HepG2 (cell line): ENCODE measurements around the gene SH3PXD2A. TPM values are rescaled to one million over a fixed set of nuclear protein-coding genes. Genes with fewer than 3 reads are reported as not detected.

Experiments
- ATAC-seq: fragments of 200-7000 bp; cut with Tn5 transposase; 3 replicates; pipeline ENCODE4 v1.9.1; 2020; ENCODE audit warnings: mild to moderate bottlenecking, moderate library complexity
- BruUV-seq: library from RNA; stranded (reverse); fragments of 400-500 nt; replicated peaks from 2 replicates; lab custom pipeline; 2021; lab: Mats Ljungman, UMichigan
- CTCF ChIA-PET: fragments of 300-600 bp; formaldehyde crosslinking; extraction: SDS; loops from one replicate; lab custom pipeline; 2021; ENCODE audit warnings: low total read pairs, inconsistent platforms, low intra/inter-chr PET ratio; lab: Yijun Ruan, JAX
- POLR2A ChIA-PET: fragments of 350-600 bp; sonication (Branson Sonifier 250); formaldehyde crosslinking; loops from one replicate; lab custom pipeline; 2020; ENCODE audit warnings: antibody characterized with exemption, inconsistent platforms; lab: Yijun Ruan, JAX
- DNase-seq: peaks from one replicate; pipeline ENCODE4 v3.0.0-alpha.2; 2015; ENCODE audit warnings: low spot score
- FAIRE-seq: peaks from 3 replicates; lab custom pipeline; 2011; peaks lifted over from hg19 to GRCh38; lab: Jason Lieb, UNC
- H2AFZ ChIP-seq: one replicate; pipeline ENCODE4 v1.6.1; 2011; ENCODE audit warnings: low read length, inconsistent platforms
- H3K27ac ChIP-seq: fragments of 300-600 bp; 3 replicates; pipeline ENCODE4 v1.8.0; 2011; ENCODE audit warnings: mixed run types, mild to moderate bottlenecking, mixed read lengths, low read length, inconsistent platforms; ENCODE audit not compliant: insufficient read depth; ENCODE audit errors: extremely low read length
- H3K27me3 ChIP-seq, 2 experiments: fragments of 200-600 bp in 1 of 2; 2 replicates in 1 of 2; 3 replicates in 1 of 2; pipeline versions ENCODE4 v1.6.0 to v1.8.0; 2011; ENCODE audit warnings: low read length in 2 of 2, mild to moderate bottlenecking in 2 of 2, moderate library complexity in 2 of 2, inconsistent platforms in 1 of 2; ENCODE audit not compliant: insufficient read depth in 2 of 2, control insufficient read depth in 1 of 2
- H3K36me3 ChIP-seq, 2 experiments: fragments of 200-600 bp in 1 of 2; replicated peaks in 1 of 2; 2 replicates in 1 of 2; 3 replicates in 1 of 2; pipeline versions ENCODE4 v1.5.1 to v1.8.0; 2011; ENCODE audit warnings: low read length in 2 of 2, inconsistent platforms in 1 of 2; ENCODE audit not compliant: insufficient read depth in 2 of 2, control insufficient read depth in 1 of 2
- H3K4me1 ChIP-seq: 2 replicates; pipeline ENCODE4 v1.5.1; 2012; ENCODE audit warnings: low read length, inconsistent platforms; ENCODE audit not compliant: insufficient read depth
- H3K4me2 ChIP-seq: 2 replicates; pipeline ENCODE4 v1.6.0; 2011; ENCODE audit warnings: low read depth, low read length, inconsistent platforms
- H3K4me3 ChIP-seq, 3 experiments: fragments of 200-600 bp in 1 of 3; sonication (generic), shearing (Covaris generic) in 1 of 3; replicated peaks in 1 of 3; 2 replicates each; pipeline ENCODE4 v1.5.1; 2011 to 2016; ENCODE audit warnings: low read length in 3 of 3, inconsistent platforms in 2 of 3, low read depth in 2 of 3, mild to moderate bottlenecking in 2 of 3, control low read depth in 1 of 3, mixed read lengths in 1 of 3; ENCODE audit not compliant: insufficient read depth in 1 of 3
- H3K79me2 ChIP-seq: one replicate; pipeline ENCODE4 v1.6.1; 2011; ENCODE audit warnings: low read length, inconsistent platforms; ENCODE audit not compliant: insufficient read depth
- H3K9ac ChIP-seq: 2 replicates; pipeline ENCODE4 v1.6.0; 2011; ENCODE audit warnings: mild to moderate bottlenecking, low read depth, low read length, inconsistent platforms; ENCODE audit not compliant: insufficient read depth
- H3K9me3 ChIP-seq: 2 replicates; pipeline ENCODE4 v1.5.1; 2012; ENCODE audit warnings: mild to moderate bottlenecking, low read length
- H4K20me1 ChIP-seq: 2 replicates; pipeline ENCODE4 v1.6.0; 2011; ENCODE audit warnings: inconsistent platforms, mild to moderate bottlenecking, low read length, moderate library complexity; ENCODE audit not compliant: insufficient read depth
- ATAD3A ChIP-seq: sonication (generic); formaldehyde crosslinking; IDR thresholded peaks from 2 replicates; pipeline ENCODE4 v1.4.0; 2020; ENCODE audit warnings: missing genetic modification reagents
- FOXA1 ChIP-seq, 2 experiments: fragments of 450-650 bp in 1 of 2; sonication (generic) in 1 of 2; formaldehyde crosslinking in 1 of 2; IDR thresholded peaks; 2 replicates each; pipeline versions ENCODE4 v1.4.0 to v1.6.1; 2016 to 2020; ENCODE audit warnings: missing genetic modification reagents in 1 of 2
- ISL2 ChIP-seq: sonication (generic); formaldehyde crosslinking; IDR thresholded peaks from 2 replicates; pipeline ENCODE4 v1.5.0; 2020; ENCODE audit warnings: missing genetic modification reagents
- NAIF1 ChIP-seq: sonication (generic); formaldehyde crosslinking; IDR thresholded peaks from 2 replicates; pipeline ENCODE4 v1.5.0; 2020; ENCODE audit warnings: mild to moderate bottlenecking, missing genetic modification reagents, borderline replicate concordance
- SNAPC2 ChIP-seq: sonication (generic); formaldehyde crosslinking; IDR thresholded peaks from 2 replicates; pipeline ENCODE4 v1.8.1; 2022; ENCODE audit warnings: mild to moderate bottlenecking, missing genetic modification reagents
- ZNF501 ChIP-seq: sonication (generic); formaldehyde crosslinking; IDR thresholded peaks from 2 replicates; pipeline ENCODE4 v1.5.1; 2020; ENCODE audit warnings: mild to moderate bottlenecking, moderate library complexity, missing genetic modification reagents
- ZNF562 ChIP-seq: sonication (generic); formaldehyde crosslinking; IDR thresholded peaks from 2 replicates; pipeline ENCODE4 v1.8.0; 2022; ENCODE audit warnings: missing genetic modification reagents, borderline replicate concordance
- WGBS: methylation state at CpG from one replicate; pipeline ENCODE4 v1.1.6; 2017; ENCODE audit warnings: low lambda C conversion rate; 5-methylcytosine and 5-hydroxymethylcytosine counted together
- in situ Hi-C: cut with HindIII; loops from 2 replicates; pipeline ENCODE4 v1.10.0; 2017; ENCODE audit warnings: low pct_unique_long_range_greater_than_20kb; ENCODE audit not compliant: extremely low pct_ligation_motif_present
- intact Hi-C: fragments of 100-400 bp; cut with micrococcal nuclease; formaldehyde crosslinking; loops from one replicate; pipeline ENCODE4 v1.10.0; 2022; ENCODE audit not compliant: unreplicated experiment
- polyA plus RNA-seq, 8 experiments: library from polyadenylated mRNA; depleted of rRNA in 3 of 8; stranded (reverse) in 7 of 8; unstranded in 1 of 8; fragments of >200 nt; fragmentation: Illumina TruSeq in 4 of 8; extraction: Trizol in 4 of 8; gene quantifications; 2 replicates each; pipeline versions ENCODE4 v1.2.1 to v1.2.3, GENCODE V29; 2011 to 2016; ENCODE audit warnings: low read depth in 4 of 8, missing spikeins in 1 of 8, mixed read lengths in 1 of 8; ENCODE audit not compliant: insufficient read depth in 1 of 8
- total RNA-seq, 5 experiments: library from RNA; depleted of rRNA; stranded (reverse); fragments of >200 nt; fragmentation: Illumina TruSeq; extraction: Trizol; gene quantifications; 2 replicates each; pipeline ENCODE4 v1.2.3, GENCODE V29; 2016; ENCODE audit warnings: low read depth in 1 of 5
- TF ChIP-seq, protein P1 (sequence below): sonication (generic); formaldehyde crosslinking; IDR thresholded peaks from 2 replicates; pipeline ENCODE4 v1.5.0; 2020; ENCODE audit warnings: missing genetic modification reagents
- TF ChIP-seq, protein P2 (sequence below): sonication (generic); formaldehyde crosslinking; IDR thresholded peaks from 2 replicates; pipeline ENCODE4 v1.4.0; 2020; ENCODE audit warnings: missing genetic modification reagents, mild to moderate bottlenecking, borderline replicate concordance
- TF ChIP-seq, protein P3 (sequence below): sonication (generic); formaldehyde crosslinking; conservative IDR thresholded peaks from 2 replicates; pipeline ENCODE4 v1.8.1; 2023; ENCODE audit warnings: missing genetic modification reagents
- TF ChIP-seq, protein P4 (sequence below): sonication (generic); formaldehyde crosslinking; IDR thresholded peaks from 2 replicates; pipeline ENCODE4 v1.8.1; 2023; ENCODE audit warnings: mild to moderate bottlenecking, missing genetic modification reagents

Gene SH3PXD2A
- total and polyA plus RNA-seq, 2 of the 13 experiments (the other 11 are each of a cell fraction or from before 2014, with no cell fraction given), result 11.1 to 11.3 TPM

DNA sequence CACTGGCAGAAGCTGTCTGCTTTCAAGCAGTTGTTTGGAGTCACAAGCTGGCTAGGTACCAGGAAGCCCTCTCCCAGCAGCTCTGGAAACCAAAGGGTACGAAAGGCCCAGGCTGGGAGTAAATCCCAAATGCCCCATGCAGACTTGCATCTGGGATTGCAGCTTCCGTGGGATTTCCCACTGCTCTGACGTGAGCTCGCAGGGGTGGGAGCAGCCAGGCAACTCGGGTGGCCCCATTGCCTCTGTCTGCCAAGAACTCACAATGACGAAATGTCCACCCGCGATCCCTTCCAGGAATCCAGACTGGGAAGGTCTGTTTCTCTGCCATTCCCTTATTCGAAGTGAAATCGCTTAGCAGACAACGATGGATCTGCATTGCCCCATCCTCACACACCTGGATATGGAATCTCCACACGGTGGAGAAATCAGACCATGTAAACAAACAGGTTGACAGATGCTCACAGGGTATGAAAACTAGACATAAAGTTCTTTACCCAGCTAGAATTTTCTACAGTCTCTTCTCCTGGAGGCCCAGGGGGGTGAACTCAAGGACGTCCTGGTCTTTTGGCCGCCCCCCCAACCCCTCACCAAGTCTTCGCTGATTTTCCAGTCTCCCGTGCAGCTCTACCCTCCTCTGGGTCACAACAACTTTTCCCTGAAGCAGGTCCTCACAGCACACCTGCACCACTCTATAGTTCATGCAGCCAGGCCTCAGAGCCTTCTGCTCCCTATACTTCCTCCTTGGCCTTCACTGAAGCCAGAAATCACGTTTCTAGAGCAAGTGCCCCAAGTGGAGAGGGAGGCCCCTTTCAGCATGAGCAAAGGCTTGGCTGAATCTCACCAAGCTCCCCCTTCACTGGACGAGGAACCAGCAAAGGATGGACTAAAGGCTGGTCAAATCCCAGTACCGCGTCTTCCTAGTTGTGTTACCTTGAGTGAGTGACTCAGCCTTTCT, 20.0 kb downstream of the SH3PXD2A start (continued):
- TF ChIP-seq, protein P1, sequence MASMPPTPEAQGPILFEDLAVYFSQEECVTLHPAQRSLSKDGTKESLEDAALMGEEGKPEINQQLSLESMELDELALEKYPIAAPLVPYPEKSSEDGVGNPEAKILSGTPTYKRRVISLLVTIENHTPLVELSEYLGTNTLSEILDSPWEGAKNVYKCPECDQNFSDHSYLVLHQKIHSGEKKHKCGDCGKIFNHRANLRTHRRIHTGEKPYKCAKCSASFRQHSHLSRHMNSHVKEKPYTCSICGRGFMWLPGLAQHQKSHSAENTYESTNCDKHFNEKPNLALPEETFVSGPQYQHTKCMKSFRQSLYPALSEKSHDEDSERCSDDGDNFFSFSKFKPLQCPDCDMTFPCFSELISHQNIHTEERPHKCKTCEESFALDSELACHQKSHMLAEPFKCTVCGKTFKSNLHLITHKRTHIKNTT, result no peak
- TF ChIP-seq, protein P2, sequence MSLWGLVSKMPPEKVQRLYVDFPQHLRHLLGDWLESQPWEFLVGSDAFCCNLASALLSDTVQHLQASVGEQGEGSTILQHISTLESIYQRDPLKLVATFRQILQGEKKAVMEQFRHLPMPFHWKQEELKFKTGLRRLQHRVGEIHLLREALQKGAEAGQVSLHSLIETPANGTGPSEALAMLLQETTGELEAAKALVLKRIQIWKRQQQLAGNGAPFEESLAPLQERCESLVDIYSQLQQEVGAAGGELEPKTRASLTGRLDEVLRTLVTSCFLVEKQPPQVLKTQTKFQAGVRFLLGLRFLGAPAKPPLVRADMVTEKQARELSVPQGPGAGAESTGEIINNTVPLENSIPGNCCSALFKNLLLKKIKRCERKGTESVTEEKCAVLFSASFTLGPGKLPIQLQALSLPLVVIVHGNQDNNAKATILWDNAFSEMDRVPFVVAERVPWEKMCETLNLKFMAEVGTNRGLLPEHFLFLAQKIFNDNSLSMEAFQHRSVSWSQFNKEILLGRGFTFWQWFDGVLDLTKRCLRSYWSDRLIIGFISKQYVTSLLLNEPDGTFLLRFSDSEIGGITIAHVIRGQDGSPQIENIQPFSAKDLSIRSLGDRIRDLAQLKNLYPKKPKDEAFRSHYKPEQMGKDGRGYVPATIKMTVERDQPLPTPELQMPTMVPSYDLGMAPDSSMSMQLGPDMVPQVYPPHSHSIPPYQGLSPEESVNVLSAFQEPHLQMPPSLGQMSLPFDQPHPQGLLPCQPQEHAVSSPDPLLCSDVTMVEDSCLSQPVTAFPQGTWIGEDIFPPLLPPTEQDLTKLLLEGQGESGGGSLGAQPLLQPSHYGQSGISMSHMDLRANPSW, result no peak
- TF ChIP-seq FOXA1 (IDR thresholded peaks at IDR 0.05) (no peak), FOXA1 (CRISPR knock-in tag; IDR thresholded peaks at IDR 0.05) (0 out of 2 replicates have a peak, but pooled peaks have one; percentile 4)

DNA sequence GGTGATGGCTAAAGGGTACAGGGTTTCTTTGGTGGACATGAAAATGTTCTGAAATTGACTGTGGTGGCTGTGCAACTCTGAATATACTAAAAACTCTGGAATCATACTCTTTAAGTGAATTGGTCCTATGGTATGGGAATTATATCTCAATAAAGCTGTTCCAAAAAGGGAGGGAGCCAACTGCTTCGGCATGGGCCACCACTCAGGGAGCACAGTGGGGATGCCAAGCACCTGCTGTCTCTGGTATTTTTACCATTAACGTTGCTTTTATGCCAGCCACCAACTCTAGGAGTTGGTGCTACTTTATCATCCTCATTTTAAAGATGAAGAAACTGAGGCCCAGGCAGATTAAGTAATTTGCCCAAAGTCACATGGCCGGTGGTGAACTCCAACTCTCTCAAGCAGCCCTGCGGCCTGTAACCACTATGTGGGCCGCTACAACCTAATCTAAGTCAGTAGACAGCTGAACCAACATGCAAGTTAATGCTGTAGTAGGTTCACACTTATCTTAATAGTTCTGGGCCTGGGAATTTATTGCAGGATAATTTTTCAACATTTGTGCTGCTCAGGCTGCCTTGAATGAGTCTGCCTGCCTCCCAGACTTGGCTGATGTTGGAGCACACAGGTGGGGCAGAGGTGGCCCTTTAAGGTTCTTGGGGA, 20.8 kb downstream of the SH3PXD2A start:
- intact Hi-C loops, result no loop called here
- peak overlapping the region; percentile 52 for H3K9ac ChIP-seq
- no peaks in the 10 kb centered on the region for H3K9me3 ChIP-seq
- H4K20me1 ChIP-seq, result peaks cover 22% of the 10 kb centered on the region
- ChIA-PET POLR2A (interaction anchor here (1.1 to 3.5 kb wide), 10 partner anchors 8 to 53 kb away, joined by 3 to 30 read pairs (median 6); partner anchors contain the start of gene SH3PXD2A), CTCF (no interaction called here)
- peaks cover 97% of the 10 kb centered on the region for H3K79me2 ChIP-seq
- in situ Hi-C loops, result no loop called here
- peak overlapping the region in 2 of 3 experiments; percentile 2 to 29; a peak in 2 of 6 replicates for H3K4me3 ChIP-seq
- H2AFZ ChIP-seq, result no peak overlapping the region
- 74% methylated on average over 5 of the region's 5 CpGs for WGBS
- H3K4me2 ChIP-seq, result peak overlapping the region; percentile 79
- no peak; the same call in 2 of the 3 replicates for ATAC-seq
- H3K27ac ChIP-seq, result peak overlapping the region; percentile 81
- no TSS peak for BruUV-seq
- H3K27me3 ChIP-seq, result no peaks in the 10 kb centered on the region
- H3K4me1 ChIP-seq, result peaks cover 94% of the 10 kb centered on the region
- no peak for DNase-seq
- H3K36me3 ChIP-seq, result no peaks in the 10 kb centered on the region; a peak in 1 of 5 replicates
- FAIRE-seq, result no peak
- TF ChIP-seq, protein P3, sequence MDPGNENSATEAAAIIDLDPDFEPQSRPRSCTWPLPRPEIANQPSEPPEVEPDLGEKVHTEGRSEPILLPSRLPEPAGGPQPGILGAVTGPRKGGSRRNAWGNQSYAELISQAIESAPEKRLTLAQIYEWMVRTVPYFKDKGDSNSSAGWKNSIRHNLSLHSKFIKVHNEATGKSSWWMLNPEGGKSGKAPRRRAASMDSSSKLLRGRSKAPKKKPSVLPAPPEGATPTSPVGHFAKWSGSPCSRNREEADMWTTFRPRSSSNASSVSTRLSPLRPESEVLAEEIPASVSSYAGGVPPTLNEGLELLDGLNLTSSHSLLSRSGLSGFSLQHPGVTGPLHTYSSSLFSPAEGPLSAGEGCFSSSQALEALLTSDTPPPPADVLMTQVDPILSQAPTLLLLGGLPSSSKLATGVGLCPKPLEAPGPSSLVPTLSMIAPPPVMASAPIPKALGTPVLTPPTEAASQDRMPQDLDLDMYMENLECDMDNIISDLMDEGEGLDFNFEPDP (CRISPR knock-in tag), result 0 out of 2 replicates have a peak, but pooled peaks have one; percentile 40
- TF ChIP-seq, protein P4, sequence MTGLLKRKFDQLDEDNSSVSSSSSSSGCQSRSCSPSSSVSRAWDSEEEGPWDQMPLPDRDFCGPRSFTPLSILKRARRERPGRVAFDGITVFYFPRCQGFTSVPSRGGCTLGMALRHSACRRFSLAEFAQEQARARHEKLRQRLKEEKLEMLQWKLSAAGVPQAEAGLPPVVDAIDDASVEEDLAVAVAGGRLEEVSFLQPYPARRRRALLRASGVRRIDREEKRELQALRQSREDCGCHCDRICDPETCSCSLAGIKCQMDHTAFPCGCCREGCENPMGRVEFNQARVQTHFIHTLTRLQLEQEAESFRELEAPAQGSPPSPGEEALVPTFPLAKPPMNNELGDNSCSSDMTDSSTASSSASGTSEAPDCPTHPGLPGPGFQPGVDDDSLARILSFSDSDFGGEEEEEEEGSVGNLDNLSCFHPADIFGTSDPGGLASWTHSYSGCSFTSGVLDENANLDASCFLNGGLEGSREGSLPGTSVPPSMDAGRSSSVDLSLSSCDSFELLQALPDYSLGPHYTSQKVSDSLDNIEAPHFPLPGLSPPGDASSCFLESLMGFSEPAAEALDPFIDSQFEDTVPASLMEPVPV, result 0 out of 2 replicates have a peak, but pooled peaks have one; percentile 36
- no peak for TF ChIP-seq NAIF1 (CRISPR knock-in tag)
- TF ChIP-seq ISL2 (CRISPR knock-in tag), result no peak
- TF ChIP-seq ZNF562 (CRISPR knock-in tag), result no peak
- no peak for TF ChIP-seq SNAPC2 (CRISPR knock-in tag)
- peak; percentile 11; the same call in 1 of the 2 replicates for TF ChIP-seq ZNF501 (CRISPR knock-in tag)
- TF ChIP-seq ATAD3A, result no peak
